H1 (cell line): ENCODE data around the gene DHCR7. TPM values are rescaled to one million over a fixed set of nuclear protein-coding genes. Genes with fewer than 3 reads are reported as not detected.

ENCODE experiments used
- KDM5A ChIP-seq: fragments of 200-600 bp; IDR thresholded peaks from 2 replicates; pipeline ENCODE4 v1.7.1; 2012; ENCODE audit warnings: mild to moderate bottlenecking, low read length, inconsistent platforms, mixed read lengths
- RNF2 ChIP-seq: fragments of 200-900, 300-1000 bp; sonication (generic); IDR thresholded peaks from 2 replicates; pipeline ENCODE4 v1.7.1; 2016; ENCODE audit warnings: borderline replicate concordance, low read depth, mild to moderate bottlenecking, antibody characterized with exemption, low read length; ENCODE audit not compliant: poor library complexity, severe bottlenecking; ENCODE audit errors: missing control alignments
- SP1 ChIP-seq: IDR thresholded peaks from 2 replicates; pipeline ENCODE4 v1.6.1; 2011; ENCODE audit warnings: low read depth, low read length
- polyA plus RNA-seq, 7 experiments: library from polyadenylated mRNA; depleted of rRNA in 3 of 7; stranded (reverse) in 5 of 7; unstranded in 2 of 7; fragments of >200 nt in 5 of 7; fragments of 200-250 nt in 2 of 7; gene quantifications; 1 replicate in 5 of 7; 2 replicates in 1 of 7; 4 replicates in 1 of 7; pipeline versions ENCODE4 v1.2.1 to v1.2.3, GENCODE V29; 2011 to 2013; ENCODE audit warnings: missing spikeins in 2 of 7, mixed read lengths in 2 of 7
- total RNA-seq: library from RNA; stranded (reverse); fragmentation: NEBNext Ultra II Directional; extraction: Animal tissue kit (Norgen Biotek cat#: 25700); gene quantifications from 2 replicates; pipeline ENCODE4 v1.2.1, GENCODE V29; 2021

DHCR7 gene
- total and polyA plus RNA-seq, 2 of the 8 experiments (the other 6 are each of a cell fraction or from before 2014, with no cell fraction given): 144 to 157 TPM

GRCh38 chr11:71433648-71434450 lies 14.3 kb downstream of the DHCR7 start (continued):
- no peak for TF ChIP-seq SP1
- TF ChIP-seq RNF2: no peak
- no peak for TF ChIP-seq KDM5A
